ENCODE results near the gene CCDC60.

The CCDC60 gene

DNA sequence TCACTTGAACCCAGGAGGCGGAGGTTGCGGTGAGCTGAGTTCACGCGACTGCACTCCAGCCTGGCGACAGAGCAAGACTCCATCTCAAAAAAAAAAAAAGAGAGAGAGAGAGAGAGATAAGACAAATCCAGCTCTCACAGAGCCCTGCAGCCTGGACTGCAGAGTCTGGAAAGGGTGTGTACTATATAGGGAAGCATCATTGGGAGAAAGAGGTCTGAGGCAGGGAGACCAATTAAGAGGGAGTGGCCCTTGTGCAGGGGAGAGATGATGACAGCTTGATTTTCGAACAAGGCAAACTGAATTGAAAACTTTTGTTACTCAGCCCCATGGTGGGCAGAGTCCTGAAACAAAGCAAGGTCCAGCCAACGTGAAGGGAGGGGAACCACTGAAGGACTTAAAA lies 116.2 kb downstream of the CCDC60 start:
- DNase-seq = no peak

DNA sequence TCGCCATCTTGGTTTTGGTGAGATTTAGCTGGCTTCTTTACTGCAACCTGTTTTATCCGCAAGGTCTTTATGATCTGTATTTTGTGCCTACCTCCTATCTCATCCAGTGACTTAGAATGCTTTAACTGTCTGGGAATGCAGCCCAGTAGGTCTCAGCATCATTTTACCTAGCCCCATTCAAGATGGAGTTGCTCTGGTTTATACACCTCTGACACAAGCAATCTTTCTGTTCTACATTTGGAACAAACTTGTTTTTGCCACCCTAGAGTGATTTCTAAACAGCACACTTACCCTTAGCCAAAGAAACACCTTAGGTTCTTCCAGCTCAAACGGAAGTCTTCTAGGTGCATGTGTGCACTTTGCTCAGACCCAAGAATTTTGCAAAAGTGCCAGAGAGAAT lies 122.3 kb downstream of the CCDC60 start:
- DNase-seq = no peak

DNA sequence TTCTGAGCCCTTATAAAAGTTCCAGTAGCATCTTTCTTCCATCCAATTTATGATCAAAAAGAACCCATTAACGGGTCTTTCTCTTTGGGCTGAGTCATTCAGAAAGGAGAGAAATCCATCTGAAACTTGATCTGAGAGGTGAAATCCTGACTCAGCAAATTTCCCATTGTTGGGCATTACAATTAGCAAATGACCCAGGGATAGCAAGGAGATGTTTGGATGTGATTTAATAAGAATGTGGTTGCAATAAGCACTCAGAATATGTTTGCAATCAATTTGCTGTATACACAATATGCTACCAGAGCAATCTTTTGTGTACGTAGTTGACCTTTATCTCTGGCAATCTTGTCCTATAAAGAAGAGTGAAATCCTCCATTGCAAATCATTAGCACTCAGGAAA lies 122.7 kb downstream of the CCDC60 start:
- no peak for DNase-seq

DNA sequence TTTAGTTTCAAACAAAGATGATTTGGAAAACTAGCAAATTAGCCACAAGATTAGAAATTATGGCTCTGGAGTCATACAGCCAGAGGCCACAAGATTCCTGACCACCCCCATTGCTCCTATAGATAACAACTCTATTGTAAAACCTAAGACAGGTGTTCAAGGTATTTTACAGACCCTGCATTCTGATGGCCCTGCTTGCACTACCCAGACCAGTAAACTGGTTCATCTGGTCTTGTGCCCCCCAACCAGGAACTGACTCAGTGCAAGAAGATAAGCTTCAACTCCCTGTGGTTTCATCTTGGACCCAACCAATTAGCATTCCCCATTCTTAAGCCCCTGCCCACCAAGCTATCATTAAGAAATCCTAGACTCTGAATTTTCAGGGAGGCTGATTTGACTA lies 125.0 kb downstream of the CCDC60 start:
- no peak for DNase-seq

DNA sequence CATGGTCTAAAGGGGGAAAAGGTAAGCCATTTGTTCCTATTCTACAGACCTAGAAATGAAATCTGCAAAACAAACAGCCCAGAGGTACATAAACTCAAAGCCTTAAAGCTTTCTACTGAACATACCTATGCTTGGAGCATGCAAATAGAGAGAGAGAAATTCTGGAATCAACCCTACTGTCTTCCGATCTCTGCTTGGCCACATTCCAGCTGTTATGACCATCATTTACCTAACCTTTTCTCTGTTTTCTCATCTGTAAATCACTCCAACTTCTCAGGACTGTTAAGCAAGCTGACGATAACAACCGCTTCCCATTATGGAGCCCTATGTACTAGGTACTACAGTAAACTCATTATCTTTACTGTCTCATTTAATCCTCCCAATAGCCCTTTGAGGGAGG lies 126.3 kb downstream of the CCDC60 start:
- no peak for DNase-seq

DNA sequence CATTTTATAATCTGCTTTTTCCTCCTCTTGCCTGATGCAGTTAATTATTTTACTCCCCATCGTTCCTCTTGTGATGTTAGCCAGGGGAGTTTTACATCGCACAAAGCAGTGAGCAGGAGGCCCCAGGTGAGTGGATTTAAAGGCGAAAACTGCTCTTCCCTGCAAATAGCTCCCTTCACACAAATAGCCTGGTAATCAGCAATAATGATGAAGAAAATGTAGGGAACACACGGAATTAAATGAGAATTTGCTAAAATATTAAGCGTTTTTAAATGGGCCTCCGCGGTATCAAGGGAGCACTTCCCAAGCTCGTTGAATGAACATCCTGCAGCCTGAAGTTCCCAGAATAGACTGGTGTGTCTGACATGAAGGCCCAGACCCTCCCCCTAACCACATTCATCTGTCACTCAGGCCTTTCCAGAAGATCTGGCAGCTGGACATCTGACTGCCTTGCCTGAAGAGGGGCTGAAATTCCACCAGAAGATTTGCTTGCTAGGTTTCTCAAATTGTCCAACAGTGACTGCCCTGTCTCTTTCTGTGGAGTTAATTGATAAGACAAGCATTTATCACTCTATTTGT lies 127.2 kb downstream of the CCDC60 start:
- DNase-seq = no peak

DNA sequence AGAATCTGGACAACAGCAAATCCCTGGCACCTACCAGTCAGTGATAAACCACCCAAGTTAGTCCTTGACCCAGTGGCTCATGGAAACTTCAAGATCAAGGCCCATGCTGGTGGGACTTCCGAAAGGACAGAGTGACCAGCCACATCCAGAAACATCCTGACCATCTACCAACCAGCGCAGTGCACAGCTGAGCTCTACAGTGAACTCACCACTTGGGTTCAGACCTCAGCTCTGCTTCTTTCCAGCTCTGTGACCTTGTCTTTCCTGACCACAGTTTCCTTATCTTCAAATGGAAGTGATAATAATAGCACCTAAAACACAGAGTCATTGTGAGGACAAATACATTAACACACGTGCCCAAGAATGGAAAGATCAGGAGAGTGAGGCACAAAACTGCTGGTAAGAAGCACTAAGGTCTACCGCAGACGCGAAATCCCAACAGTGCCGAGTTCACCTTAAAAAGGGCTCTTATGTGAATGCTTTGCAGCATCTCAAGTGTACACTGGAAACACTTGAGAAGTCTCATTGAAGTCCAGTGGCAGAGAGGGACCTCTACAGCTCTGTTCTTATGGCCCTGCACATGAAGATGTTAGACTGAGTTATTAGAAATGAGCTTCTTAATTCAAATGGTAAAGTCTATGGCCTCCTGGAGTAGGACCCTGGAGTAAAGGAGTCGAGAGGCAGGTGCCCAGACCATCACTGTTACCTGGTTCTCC lies 128.8 kb downstream of the CCDC60 start:
- no peak for DNase-seq

DNA sequence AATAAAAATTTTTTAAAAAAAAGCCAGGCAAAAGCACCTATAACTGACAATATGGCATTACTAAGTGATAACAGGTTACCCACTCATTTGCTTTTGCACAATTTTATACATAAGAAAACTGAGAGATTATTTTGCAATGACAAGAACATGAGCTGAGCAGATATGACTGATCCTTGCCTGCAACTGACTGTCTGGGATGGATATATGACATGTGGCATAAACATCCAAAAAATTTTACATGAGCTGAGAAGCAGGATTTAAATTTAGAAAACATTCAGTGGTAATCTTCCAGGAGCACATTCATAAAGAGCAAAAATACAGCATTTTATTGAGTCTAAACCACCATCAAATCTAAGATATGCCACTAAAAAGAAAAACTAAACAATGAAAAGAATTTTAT lies 133.8 kb downstream of the CCDC60 start:
- no peak for DNase-seq

DNA sequence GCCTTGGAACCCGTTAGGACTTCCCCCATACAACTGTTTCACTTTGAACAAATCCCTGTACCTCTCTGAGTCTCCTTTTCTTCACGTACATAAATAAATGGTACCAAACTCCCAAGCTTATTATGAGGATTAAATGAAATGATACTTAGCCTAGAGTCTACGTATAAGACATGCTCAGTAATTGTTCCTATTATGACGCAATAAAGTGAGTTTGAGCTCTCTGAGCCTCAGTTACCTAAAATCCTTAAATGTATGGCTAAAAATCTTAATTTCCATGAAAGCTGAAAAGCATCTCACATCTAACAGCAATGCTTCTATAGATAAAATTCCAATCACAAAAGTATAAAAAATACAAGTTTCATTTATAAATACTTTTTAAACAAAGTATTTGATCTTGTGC lies 141.1 kb downstream of the CCDC60 start:
- no peak for DNase-seq

DNA sequence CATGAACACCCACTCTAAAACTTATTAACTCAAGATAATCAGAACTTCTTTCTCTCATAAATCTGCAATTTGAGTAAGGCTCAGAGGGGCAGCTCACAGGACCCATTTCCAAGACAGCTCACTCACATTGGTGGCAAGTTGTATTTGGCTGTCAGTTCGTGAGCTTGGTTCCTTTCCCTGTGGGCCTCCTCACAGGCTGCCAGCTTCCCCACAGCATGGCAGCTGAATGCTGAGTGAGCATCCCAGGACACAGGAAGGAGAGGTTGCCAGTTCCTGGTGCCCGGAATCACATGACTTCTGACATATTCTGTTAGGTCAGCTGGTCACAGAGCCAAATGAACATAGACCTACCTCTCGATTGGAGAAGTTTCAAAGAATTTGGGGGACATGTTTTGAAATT lies 142.4 kb downstream of the CCDC60 start:
- DNase-seq = no peak

DNA sequence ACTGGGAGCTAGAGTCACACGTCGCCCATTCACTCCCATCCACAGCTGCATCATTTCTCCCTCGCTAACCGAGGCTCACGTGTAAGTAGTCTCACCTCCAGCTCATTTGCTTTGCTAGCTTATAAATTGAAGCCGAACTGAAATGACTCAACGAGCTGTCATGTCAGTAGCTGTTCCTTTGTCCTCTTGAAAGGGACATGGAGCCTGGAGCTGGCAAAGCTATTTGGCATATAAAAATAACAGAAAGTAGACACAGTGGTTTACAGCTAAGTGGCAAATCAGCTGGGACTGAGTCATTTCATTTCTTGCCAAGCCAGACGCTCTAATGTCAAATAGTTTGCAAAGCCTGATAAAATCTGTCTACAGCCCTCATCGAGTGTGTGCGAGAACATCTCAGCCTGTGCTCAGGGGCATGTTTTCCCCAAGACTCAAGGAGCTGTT lies 144.6 kb downstream of the CCDC60 start:
- no peak for DNase-seq

DNA sequence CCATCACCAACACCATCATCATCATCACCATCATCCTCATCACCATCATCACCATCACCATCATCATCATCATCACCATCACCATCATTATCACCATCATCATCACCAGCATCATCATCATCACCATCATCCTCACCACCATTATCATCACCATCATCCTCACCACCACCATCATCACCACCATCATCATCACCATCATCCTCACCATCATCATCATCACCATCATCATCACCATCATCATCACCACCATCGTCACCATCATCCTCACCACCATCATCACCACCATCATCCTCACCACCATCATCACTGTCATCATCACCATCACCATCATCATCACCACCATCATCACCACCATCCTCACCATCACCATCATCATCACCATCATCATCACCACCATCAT lies 146.0 kb downstream of the CCDC60 start:
- no peak for DNase-seq

DNA sequence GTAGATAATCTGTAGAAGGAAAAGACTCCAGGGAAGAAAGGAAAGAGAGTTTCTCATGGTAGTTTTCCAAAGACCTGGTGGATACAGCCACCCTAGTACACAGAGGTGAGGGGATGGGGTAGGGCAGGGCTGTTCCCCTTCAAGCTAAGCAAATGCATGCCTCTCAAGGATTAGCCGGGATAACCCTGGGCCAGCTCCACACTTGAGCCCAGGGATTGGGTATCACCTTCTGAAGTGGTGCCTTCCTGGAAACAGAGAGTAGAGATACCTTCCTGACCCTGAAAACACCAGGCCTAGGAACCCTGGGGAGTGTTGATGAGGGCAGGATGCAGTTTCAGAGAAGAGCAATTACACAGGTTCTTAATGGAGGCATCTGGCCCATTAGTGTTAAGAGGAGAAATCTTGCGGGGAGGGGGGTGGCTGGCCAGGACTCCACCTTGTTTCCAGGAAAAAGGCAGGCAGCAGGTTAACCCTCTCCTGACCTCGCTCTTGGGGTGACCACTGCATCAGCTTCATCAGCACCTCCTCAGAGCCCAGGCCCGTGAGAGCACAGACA lies 152.1 kb downstream of the CCDC60 start:
- no peak for DNase-seq

DNA sequence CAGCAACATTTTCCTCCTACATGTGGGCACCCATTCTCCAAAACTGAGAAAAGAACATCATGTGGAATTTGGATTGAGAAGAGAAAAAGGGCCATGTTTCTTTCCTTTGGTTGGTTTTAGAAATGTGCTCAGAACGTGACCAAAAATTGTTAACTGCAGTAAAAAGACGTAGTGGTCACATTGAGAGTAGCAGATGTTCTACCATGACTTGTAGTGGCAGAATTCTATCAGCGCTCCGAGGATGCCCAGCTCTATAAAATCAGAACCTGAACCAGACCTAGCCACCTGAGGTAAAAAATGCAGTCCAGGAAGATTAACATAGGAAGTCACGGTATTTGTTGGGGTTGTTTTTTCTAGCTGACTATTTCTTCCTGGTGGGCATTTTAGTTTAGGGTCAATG lies 157.3 kb downstream of the CCDC60 start:
- no peak for DNase-seq

DNA sequence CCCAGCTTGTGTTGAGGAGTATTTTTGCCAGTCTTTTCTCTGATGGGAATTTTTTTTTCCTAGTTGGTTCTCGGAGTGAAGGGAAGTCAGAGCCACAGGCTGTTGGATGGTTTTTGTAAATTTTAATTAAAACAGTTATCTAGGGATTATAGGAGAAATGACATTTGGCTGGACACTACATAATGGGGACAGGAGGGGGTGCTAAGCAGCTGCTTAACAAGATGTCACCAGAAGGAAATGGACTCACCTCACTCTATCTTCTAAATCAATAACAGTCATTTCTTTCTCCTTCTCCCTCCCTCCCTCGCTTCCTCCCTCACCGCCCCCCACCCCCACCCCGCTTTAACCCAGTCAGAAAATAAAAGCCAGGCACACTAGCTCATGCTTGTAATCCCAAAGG lies 165.7 kb downstream of the CCDC60 start:
- no peak for DNase-seq

DNA sequence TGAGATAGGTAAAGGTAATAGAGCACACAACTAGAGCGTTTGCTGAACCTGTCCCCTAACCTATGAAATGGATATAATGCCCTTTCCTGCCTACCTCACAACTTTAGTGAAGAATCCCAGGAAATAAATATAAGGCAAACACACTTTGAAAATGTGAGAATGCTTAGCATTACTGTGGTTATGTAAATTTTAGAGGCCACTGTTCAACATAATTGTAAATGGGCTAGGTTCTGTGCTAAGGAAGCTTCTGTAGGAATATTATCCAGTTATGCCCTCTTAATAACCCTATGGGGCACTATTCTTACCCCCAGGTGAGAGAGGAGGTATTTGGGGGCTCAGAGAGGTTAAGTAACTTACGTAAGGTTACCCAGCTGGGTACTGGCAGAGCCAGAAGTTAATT lies 166.5 kb downstream of the CCDC60 start:
- DNase-seq = no peak

DNA sequence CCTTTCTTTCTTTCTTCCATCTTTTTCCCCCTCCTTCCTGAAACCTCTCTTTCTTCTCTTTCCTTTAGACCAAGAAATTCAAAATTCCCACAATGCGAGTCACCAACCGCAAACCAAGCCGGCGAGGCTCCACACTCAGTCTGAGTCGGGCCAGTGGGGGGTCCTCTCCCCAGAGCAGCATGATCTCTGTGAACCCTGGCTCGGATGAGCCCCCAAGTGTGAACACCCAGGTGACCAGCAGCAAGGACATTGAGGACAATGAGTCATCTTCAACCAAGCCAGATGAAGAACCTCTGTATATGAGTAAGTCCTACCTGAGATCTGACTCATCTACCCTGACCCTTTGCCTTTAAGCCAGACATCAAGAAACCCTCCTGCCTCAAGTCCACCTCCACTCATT lies 170.5 kb downstream of the CCDC60 start:
- DNase-seq = no peak

DNA sequence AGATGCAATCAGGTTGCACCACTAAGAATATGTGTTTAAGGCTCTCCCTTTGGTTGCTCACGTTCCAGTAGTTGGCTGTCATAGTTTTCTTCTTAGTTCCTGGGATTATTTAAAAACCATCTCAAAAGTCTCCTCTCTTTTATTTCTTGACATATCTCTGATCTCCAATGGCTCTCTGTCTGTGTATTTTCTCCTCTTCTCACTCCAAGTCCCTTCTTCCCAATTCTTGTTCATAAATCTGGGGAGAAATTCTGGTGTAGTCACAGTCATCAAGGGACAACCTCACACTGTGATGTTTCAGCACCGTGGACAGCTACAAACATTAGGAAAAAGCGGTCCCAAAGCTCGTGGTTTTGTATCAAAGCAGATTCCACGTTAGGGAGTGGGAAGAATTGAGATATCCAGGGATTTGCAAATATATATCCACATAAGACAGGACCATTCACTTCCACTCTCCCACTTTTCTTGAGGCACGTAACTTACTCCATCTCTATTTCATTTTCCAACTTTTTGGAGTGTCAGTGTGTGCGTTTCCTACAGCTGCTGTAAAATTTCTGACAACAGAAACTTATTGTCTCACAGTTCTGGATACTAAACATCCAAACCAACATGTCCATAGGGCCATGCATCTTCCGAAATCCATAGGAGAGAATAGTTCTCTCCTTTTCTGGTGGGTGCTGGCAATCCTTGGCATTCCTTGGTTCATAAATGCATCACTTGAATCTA lies 178.4 kb downstream of the CCDC60 start:
- no peak for DNase-seq

DNA sequence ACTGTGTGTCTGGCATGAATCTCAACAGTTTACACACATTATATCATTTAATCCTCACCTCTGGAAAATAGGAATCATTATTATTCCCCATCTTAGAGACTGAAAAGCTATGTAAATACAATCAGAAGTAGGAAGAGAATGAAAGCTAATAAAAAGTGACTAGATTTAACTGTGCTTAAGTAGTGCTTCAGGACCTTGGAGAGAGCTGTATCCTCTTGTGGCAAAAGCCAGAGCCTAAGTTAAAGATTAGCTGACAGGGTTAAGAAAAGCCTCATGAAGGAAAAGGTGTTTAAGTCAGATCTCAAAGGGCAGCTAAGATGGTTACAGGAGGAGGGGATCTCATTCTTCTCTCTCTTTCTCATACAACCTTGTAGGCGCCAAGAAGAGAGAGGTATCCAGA lies 193.7 kb downstream of the CCDC60 start:
- no peak for DNase-seq

DNA sequence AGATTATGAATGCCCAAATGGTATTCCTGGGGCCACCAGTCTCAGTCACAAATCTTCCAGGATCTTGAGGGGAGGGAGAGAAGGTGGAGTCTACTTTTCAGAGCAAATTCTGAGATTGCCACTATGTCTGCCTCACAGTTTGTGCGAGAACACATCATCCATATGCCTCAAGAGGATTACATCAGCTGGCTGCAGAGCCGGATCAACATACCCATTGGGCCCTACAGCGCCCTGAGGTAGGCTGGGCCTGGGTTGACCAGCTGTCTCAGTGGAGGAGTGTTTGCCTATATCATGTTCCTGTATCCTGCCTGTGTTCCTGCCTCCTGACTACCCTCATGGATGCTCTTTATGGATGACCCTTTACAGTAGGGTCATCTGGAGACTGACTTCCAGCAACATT lies 205.9 kb downstream of the CCDC60 start:
- no peak for DNase-seq

DNA sequence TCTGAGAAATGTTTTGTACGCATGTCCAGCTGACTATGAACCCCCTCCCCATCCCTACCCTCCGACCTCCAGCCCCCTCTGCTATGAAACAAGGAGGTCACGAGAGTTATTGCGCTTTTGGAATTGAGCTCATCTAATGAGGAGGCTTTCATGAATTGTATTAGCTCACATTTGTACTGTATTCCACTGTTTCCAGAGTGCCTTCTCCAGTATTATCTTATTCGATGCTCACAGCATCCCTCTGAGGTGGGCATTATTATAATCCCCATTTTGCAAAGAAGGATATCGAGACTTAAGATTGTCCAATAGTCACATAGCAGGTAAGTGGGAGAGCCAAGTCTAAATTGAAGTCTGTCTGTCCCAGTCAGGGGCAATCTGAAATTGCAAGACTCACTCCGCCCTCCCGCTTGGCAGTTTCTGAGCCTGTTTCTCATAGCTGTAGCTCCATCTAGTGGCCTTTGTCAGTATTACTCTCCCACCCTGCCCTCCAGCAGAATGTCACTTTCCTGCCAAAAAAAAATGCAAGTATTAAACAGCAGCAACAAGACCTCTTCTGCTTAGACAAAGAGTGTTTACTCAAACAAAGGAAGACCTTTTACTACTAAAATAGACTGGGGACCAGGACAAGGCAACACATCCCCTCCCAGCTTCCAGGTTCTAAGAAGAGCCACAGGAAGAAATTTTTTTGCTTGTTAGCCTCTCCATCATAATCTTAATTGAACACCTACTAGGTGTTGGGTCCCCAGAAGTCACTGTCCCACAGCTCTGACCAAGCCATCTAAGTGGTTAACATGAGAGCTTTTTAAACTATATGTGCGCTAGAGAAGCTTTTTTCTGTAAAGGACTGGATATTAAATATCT lies 210.5 kb downstream of the CCDC60 start:
- peak; percentile 42 for DNase-seq

DNA sequence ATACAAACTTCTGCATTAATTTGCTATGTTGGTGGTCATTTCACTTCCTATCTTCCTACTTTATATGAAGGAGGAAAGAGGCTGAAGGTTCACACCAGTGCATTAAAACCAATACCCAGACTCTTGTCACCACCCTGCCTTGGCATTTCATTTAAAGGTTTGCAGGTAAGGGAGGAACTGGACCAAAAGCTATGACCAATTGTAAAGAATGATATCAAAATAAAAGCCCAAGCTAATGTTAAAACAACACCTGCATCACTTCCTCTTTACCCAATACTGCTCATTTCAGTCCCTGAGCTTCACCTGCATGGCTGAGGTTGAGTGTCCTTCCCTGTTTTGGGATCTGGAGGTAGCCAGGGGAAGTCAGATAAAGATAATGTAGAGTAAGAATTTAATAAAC lies 211.8 kb downstream of the CCDC60 start:
- no peak for DNase-seq

DNA sequence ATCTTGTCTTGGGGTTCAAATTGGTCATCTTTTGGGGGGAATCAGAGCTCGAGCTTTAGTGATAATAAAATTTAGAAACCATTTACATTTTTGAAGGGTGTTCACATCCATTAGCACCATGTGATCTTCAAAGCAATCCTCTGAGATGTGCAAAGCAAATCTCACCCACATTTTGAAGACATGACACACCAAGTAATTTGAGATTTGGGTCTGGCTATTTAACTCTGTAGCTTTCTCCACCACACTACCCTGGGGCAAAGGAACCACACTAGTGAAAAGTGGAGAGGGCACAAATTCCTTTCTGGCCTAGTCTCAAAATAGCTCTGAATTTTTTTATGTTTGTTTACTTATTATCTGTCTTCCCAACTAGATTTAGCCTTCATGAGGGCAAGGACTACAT lies 212.5 kb downstream of the CCDC60 start:
- DNase-seq = no peak
